Breast epithelium (tissue), 3 donors: ENCODE results near the gene NEK10.

ENCODE experiments used
- CTCF ChIP-seq, 3 donors: fragments of 450-650 bp; IDR thresholded peaks; one replicate each; pipeline ENCODE4 v1.5.1; 2016 to 2017; ENCODE audit warnings: antibody characterized with exemption in 3 of 3, mild to moderate bottlenecking in 3 of 3, moderate library complexity in 3 of 3
- POLR2A ChIP-seq: fragments of 450-650 bp; IDR thresholded peaks from one replicate; pipeline ENCODE4 v1.6.1; 2016; ENCODE audit warnings: antibody characterized with exemption, mild to moderate bottlenecking, moderate library complexity

- TF ChIP-seq CTCF (IDR thresholded peaks at IDR 0.05), result no peak
- no peak for TF ChIP-seq POLR2A
Measured at GRCh38 chr3:27302891-27303290, 66.3 kb downstream of the NEK10 start.
